Stimulated activated CD8-positive, alpha-beta memory T cell treated with anti-CD3 and anti-CD28 coated beads, Interleukin-4, amount 100 ng/mL, for 4 hours (primary cell): ENCODE measurements around the gene UNC45B.
A peak's percentile ranks its signal among the peaks of the same experiment; 100 is the strongest.
"Not testable (repeated sequence)": the region's sequence is repeated elsewhere in the genome, so short reads cannot be mapped to it uniquely, and the experiment has no call there.

Experiments used
- DNase-seq, 2 donors: peaks; one replicate each; pipeline ENCODE4 v3.0.0-alpha.2; 2020; ENCODE audit warnings: low read depth in 2 of 2, low spot score in 1 of 2

The UNC45B gene

GRCh38 chr17:35141681-35142466 is 5.7 kb upstream of the UNC45B start, which contains the start of gene NLE1:
NLE1 (minus strand) TSS chr17:35142303; CDS start chr17:35142275, 28 bp downstream.
- peak; percentile 72 to 74 for DNase-seq

- DNase-seq, result no peak
These were observed 5.2 kb upstream of the UNC45B start for GRCh38 chr17:35142467-35142796.

DNA sequence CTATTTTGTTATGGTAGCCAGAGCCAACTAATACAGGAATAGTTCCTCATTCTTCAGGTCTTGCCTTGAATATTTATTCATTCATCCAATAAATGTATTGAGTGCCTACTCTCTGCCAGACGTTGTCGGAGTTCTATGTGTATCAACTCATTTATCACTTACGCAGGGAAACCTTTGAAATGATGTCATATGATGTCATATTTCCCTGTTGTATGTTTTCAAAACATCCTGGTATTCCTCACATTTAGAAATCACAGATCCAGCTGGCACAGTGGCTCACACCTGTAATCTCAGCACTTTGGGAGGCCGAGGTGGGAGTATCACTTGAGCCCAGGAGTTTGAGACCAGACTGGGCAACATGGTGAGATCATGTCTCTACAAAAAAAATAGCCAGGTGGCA is 2.8 kb upstream of the UNC45B start:
- no peak for DNase-seq

DNA sequence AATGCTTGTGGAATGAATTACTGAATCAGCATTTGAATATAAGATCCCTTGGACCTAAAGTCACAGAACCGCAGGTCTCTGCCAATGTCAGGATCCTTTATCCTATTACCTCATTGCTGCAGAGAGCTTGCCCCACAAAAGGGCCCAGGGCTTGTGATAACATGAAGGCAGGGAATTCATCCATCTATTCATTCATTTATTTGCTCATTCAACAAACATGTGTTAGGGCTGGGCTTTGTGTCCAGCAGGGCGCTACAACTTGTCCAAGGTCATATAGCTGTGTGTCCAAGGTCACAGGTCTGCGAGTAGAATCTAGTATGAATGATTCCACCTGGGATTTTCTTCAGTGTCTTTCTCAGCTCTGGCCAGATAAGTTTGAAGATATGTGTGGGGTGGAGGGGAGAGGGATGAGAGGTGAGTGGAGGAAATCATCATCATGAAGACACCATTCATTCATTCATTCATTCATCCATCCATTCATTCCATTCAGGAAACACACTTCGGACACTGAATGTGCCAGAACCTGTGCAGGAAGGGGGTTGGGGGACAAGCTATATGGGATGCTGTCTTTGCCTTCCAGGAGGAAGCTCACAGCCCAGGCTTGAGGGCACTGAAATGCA is 1.3 kb upstream of the UNC45B start:
- DNase-seq, result no peak

DNA sequence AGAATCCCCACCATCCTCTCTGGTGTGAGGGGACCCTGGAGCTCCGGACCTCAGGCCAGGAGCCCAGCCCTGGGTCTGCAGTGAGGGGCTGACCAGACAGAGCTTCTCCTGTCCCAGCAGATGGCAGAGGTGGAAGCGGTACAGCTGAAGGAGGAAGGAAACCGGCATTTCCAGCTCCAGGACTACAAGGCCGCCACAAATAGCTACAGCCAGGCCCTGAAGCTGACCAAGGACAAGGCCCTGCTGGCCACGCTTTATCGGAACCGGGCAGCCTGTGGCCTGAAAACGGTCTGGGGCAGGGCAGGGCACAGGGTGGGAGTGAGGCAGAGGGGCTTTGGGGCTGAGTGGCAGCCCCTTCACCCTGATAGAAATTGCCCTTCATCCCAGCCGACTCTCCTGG is 527 bp downstream of the UNC45B start:
- no peak for DNase-seq

DNA sequence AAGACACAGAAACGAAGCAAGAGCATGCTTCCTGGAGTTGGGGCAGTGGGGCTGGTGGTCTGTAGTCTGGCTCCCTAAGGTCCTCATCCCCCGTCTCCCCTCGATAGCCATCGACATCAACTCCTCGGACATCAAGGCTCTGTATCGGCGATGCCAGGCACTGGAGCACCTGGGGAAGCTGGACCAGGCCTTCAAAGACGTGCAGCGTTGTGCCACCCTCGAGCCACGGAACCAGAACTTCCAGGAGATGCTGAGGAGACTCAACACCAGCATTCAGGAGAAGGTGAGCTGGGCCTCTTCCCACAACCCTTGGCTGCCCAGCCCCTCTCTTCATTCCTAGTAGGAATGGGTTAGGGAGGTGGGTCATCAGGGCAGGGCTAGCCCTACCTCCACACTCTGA is 2.3 kb downstream of the UNC45B start:
- DNase-seq, result no peak

DNA sequence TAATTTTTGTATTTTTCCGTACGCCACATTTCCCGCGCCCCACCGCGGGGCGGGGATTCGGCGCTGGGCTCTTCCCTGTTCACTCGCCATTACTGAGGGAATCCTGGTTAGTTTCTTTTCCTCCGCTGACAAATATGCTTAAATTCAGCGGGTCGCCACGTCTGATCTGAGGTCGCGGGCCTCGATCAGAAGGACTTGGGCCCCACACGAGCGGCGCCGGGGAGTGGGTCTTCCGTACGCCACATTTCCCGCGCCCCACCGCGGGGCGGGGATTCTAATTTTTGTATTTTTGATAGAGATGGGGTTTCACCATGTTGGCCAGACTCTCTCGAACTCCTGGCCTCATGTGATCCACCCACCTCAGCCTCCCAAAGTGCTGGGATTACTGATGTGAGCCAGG is 3.5 kb downstream of the UNC45B start:
- not testable (repeated sequence) for DNase-seq

DNA sequence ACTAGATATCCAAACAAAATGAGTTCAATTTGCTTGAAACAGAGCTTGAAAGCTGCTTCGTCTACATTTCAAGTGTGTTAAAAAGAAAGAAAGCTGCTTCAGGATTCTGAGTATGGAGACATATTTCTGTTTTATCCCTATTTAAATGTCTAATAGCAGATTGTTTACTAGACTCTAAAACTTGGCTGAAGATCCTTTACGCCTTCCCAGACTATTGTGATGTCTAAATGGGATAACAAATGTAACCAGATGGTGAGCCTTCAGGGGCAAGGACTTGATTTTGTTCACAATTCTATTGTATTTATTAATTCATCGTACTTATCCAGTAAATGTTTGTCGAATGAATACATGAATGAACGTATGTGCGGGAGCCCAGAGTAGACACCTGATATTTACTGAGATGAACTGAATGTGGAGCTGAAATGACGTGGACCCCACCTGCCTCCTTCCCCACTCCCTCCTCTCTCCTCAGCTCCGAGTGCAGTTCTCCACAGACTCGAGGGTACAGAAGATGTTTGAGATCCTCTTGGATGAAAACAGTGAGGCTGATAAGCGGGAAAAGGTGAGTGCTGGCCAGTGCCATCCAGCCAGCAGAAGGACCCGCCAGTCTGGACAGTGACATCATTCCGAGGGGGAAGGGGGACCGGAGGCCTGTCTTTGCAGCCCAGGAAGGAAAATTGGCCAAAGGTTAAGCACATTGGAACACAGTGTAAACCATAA is 5.0 kb downstream of the UNC45B start:
- no peak for DNase-seq

- DNase-seq, result no peak
These were observed 6.9 kb downstream of the UNC45B start for GRCh38 chr17:35154196-35155165.

DNA sequence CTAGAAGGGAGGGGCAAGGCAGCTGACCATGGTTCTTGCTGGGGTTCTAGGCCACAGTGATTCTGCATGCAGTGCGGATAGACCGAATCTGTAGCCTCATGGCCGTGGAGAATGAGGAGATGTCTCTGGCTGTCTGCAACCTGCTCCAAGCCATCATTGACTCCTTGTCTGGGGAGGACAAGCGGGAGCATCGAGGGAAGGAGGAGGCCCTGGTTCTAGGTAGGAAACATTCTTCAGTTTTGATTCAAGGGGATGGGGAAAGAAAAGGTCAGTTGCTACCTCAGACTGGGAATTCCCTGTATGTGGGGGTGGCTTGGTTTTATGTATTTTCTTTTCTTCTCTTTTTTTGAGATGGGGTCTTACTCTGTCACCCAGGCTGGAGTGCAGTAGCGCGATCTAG is 7.6 kb downstream of the UNC45B start:
- DNase-seq, result no peak

GRCh38 chr17:35159940-35160339 is 12.3 kb downstream of the UNC45B start:
- DNase-seq, result no peak

DNA sequence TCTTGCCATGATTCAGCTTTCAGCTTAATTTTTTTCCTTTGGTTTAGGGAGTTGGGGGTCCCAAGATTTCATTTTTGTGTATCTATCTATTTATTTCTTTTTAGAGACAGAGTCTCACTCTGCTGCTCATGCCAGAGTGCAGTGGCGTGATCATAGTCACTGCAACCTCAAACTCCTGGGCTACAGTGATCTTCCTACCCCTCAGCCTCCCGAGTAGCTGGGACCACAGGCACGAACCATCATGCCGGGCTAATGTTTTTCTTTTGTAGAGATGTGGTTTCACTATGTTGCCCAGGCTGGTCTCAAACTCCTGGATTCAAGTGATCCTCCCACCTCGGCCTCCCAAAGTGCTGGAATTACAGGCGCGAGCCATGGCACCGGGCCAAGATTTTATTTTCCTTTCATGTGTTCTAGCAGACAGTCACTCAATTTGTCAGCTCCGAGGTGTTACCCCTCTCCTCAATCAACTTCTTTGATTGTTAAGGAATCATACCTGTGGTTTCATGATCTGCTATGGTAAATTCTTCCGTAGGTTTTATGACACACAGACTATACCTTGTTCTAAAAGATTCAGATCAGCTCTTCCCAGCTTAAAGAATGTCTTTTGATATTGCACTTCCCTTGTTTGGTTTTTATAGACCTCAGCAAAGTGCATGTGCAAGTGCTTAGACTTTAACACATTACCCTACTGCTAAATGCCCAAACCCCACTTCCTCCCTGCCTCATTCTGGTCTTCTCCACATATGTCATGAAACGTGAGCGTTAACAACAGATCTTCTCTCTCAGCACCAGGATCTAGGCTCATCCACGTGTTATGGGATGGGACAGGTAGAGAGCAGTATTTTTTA is 13.0 kb downstream of the UNC45B start:
- DNase-seq, result no peak

DNA sequence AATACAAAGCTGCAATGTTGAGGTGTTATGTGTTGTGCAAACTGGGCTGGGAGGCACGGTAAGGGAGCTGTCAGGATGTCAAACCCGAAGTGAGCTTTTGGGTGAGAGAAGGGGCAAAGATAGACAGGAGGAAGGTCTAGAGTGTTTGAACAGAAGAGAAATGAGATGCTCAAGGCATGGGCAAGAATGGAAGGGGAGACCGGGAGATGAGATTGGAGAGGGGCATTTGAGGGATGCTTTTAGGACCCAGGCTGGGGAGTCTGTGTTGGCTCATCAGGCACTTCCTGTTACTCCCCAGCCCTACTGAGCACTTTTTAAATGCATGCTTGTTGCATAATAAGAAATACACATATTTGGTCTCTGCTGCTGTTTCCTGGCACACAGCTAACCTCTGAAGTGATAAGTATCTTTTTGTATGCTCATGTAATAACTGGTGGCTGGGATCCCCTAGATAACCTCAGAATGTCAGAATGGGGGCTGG is 13.7 kb downstream of the UNC45B start:
- no peak for DNase-seq

- DNase-seq, result no peak
These were observed 15.1 kb downstream of the UNC45B start for GRCh38 chr17:35162755-35163154.

DNA sequence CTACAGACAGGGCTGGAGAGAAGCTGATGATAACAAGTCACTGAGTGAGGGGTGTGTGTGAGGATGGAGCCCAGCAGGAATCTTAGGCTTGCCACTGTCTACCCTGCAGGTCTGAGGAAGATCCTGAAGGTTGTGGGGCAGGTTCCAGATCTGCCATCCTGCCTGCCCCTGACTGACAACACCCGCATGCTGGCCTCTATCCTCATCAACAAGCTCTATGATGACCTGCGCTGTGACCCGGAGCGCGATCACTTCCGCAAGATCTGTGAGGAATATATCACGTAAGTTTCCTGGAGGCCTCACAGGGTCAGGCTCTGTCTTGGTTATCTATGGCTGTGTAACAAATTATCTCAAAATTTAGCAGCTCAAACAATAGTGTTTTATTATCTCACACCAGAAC is 16.3 kb downstream of the UNC45B start:
- no peak for DNase-seq

DNA sequence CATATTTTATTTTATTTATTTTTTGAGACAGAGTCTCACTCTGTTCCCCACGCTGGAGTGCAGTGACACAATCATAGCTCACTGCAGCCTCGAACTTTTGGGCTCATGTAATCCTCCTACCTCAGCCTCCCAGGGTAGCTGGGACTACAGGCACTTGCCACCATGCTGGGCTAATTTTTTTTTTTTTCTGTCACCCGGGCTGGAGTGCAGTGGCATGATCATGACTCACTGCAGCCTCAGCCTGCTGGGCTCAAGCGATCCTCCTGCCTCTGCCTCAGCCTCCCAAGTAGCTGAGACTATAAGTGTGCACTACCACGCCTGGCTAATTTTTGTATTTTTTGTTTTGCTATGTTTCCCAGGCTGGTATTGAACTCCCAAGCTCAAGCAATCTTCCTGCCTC is 17.1 kb downstream of the UNC45B start:
- DNase-seq, result no peak

GRCh38 chr17:35166526-35166925 is 18.9 kb downstream of the UNC45B start:
- no peak for DNase-seq

DNA sequence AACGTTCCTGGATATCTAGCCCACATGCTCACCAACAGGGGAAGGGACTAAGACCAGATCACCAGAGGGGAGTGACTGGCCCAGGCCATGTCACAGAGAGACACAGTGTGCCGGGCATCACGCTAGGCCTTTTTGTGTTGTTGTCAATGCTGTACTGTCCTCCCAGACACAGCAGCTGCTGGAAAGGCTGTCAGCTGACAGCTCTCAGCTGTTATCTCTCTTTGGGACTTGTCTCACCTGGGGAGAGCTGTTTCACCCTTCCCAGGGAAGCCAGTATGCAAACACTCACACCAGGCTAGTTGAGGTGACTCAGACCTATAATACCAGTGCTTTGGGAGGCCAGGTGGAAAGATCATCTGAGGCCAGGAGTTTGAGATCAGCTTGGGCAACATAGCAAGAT is 19.4 kb downstream of the UNC45B start:
- DNase-seq, result no peak

GRCh38 chr17:35167666-35168065 is 20.0 kb downstream of the UNC45B start:
- DNase-seq, result no peak

DNA sequence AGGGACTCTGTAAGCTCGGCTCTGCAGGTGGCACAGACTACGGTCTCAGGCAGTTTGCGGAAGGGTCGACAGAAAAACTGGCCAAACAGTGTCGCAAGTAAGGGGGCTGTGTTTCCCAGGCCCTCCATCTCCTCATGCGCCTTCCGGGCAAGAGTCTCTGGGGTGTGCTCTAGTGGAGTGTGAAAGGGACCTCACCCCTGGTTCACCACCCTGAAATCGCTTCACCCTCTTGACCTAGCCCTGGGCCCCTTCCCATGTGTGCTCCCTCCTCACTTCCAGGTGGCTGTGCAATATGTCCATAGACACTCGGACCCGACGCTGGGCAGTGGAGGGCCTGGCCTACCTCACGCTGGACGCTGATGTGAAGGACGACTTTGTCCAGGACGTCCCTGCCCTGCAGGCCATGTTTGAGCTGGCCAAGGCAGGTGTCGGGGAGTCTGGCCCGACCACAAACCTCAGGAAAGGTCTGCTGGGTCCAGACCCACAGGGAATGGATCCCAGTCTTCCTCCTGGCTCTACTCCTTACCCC is 22.3 kb downstream of the UNC45B start:
- DNase-seq, result no peak
